Lower lobe of right lung (tissue), 2 donors: ENCODE results near the gene ZBTB33. TPM values are rescaled to one million over a fixed set of nuclear protein-coding genes. Genes with fewer than 3 reads are reported as not detected.
A peak's percentile ranks its signal among the peaks of the same experiment; 100 is the strongest.

Experiments used
- ATAC-seq, 2 donors: fragments of 200-7000 bp; cut with Tn5 transposase; one replicate each; pipeline ENCODE4 v1.9.1; 2020 to 2022; ENCODE audit warnings: mild to moderate bottlenecking in 2 of 2, moderate library complexity in 2 of 2
- DNase-seq: peaks from one replicate; pipeline ENCODE4 v3.0.0-alpha.2; 2020
- H3K27ac ChIP-seq: fragments of 200-600 bp; one replicate; pipeline ENCODE4 v1.8.0; 2022
- H3K27me3 ChIP-seq: fragments of 200-600 bp; one replicate; pipeline ENCODE4 v1.8.0; 2022; ENCODE audit warnings: low read depth
- H3K36me3 ChIP-seq: fragments of 200-600 bp; one replicate; pipeline ENCODE4 v1.8.0; 2022; ENCODE audit warnings: mild to moderate bottlenecking
- H3K4me1 ChIP-seq: fragments of 200-600 bp; one replicate; pipeline ENCODE4 v1.8.0; 2022
- H3K4me3 ChIP-seq: fragments of 200-600 bp; one replicate; pipeline ENCODE4 v1.8.0; 2022; ENCODE audit warnings: mild to moderate bottlenecking
- H3K9me3 ChIP-seq: fragments of 200-600 bp; one replicate; pipeline ENCODE4 v1.8.0; 2022
- intact Hi-C: fragments of 100-400 bp; cut with DNase I; formaldehyde crosslinking; loops from one replicate; pipeline ENCODE4 v1.11.0; 2022
- total RNA-seq: library from RNA; stranded (reverse); fragmentation: NEBNext Ultra II Directional; extraction: Animal tissue kit (Norgen Biotek cat#: 25700); gene quantifications from one replicate; pipeline ENCODE4 v1.2.1, GENCODE V29; 2021
- TF ChIP-seq, protein P1 (sequence below): fragments of 200-600 bp; IDR thresholded peaks from one replicate; pipeline ENCODE4 v1.8.0; 2022; ENCODE audit warnings: antibody characterized with exemption, mild to moderate bottlenecking
- donor health status: DM: no; HTN: yes; CAD: no; lungs with severe emphysema.

Gene ZBTB33
- total RNA-seq, 1 donor from 2014 or later, result 21.4 TPM

- intact Hi-C loops, result no loop called here
- Histone ChIP-seq H3K36me3 (no peaks in the 10 kb centered on the region), H3K27me3 (no peaks in the 10 kb centered on the region), H3K9me3 (no peaks in the 10 kb centered on the region), H3K4me1 (no peaks in the 10 kb centered on the region), H3K27ac (no peak overlapping the region), H3K4me3 (no peak overlapping the region)
- ATAC-seq (no peak), DNase-seq (no peak)
- TF ChIP-seq, protein P1, sequence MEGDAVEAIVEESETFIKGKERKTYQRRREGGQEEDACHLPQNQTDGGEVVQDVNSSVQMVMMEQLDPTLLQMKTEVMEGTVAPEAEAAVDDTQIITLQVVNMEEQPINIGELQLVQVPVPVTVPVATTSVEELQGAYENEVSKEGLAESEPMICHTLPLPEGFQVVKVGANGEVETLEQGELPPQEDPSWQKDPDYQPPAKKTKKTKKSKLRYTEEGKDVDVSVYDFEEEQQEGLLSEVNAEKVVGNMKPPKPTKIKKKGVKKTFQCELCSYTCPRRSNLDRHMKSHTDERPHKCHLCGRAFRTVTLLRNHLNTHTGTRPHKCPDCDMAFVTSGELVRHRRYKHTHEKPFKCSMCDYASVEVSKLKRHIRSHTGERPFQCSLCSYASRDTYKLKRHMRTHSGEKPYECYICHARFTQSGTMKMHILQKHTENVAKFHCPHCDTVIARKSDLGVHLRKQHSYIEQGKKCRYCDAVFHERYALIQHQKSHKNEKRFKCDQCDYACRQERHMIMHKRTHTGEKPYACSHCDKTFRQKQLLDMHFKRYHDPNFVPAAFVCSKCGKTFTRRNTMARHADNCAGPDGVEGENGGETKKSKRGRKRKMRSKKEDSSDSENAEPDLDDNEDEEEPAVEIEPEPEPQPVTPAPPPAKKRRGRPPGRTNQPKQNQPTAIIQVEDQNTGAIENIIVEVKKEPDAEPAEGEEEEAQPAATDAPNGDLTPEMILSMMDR, result no peak
These were observed 39.5 kb downstream of the ZBTB33 start for GRCh38 chrX:120290107-120290506.

DNA sequence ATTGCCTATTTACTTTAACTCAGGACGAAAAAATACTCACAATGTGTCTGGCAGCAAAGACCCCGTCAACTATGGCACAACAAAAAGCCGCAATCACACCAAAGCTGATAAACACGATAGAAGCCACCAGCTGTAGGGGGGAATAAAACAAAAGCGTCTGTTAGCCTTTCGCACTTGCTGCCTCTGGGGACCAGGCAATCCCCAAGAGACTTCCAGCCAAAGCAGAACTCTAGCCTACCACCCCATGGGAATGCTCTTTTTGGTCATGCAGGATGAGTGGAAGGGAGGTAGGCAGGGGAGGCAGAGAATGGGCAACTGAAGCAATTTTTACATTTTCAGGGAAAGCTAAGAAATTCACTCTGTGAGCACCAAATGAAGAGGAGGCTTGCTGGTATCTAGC lies 40.6 kb downstream of the ZBTB33 start:
- ATAC-seq (no peak), DNase-seq (no peak)
- no peaks in the 10 kb centered on the region for H3K36me3 ChIP-seq
- no peaks in the 10 kb centered on the region for H3K4me1 ChIP-seq
- H3K27me3 ChIP-seq, result no peaks in the 10 kb centered on the region
- H3K27ac ChIP-seq, result no peak overlapping the region
- intact Hi-C loops, result no loop called here
- TF ChIP-seq, protein P1, result no peak
- no peaks in the 10 kb centered on the region for H3K9me3 ChIP-seq
- no peak overlapping the region for H3K4me3 ChIP-seq

DNA sequence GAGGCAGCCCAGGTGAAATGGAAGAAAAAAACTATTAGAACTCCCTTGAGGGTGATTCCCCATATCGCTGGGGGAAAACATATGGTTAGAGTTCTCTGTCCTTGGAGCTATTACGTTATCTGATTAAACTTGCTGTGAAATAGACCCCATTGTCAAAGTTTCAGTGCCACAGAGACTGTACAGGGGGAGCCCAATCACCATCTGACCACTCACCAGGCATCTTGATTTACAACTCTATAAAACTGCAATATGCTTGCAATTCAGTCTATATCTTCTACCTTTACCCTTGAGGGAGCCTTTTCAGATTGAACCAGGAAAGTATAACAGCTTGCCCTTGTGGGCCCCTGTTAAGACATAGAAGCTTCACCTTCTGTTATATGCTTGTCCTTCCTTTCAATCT lies 42.4 kb downstream of the ZBTB33 start:
- no peak for ATAC-seq
- no peak for DNase-seq
- no peaks in the 10 kb centered on the region for H3K4me1 ChIP-seq
- no peaks in the 10 kb centered on the region for H3K27me3 ChIP-seq
- no peaks in the 10 kb centered on the region for H3K36me3 ChIP-seq
- no peak overlapping the region for H3K27ac ChIP-seq
- no peaks in the 10 kb centered on the region for H3K9me3 ChIP-seq
- H3K4me3 ChIP-seq, result no peak overlapping the region
- intact Hi-C loops, result no loop called here
- TF ChIP-seq, protein P1, result no peak

DNA sequence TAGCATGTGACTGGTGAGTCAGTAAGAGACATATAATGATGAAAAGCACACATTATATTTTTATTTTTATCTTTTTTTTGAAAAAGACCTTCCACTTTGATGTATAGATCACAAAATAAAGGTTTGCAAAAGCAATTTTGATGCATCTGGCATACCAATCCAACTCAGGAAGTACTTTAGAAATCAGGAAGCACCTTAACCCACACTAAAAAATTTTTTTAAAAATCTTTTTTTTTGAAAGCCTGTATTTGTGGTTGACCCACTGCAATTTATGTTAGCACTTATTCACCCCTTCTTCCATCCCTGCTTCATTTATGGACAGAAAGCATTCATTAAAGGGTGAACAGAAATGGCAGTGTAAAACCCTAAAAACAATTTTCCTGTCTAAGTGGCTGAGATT lies 44.0 kb downstream of the ZBTB33 start:
- Histone ChIP-seq H3K9me3 (no peaks in the 10 kb centered on the region), H3K36me3 (no peaks in the 10 kb centered on the region), H3K4me1 (no peaks in the 10 kb centered on the region), H3K4me3 (no peak overlapping the region), H3K27ac (no peak overlapping the region), H3K27me3 (no peaks in the 10 kb centered on the region)
- ATAC-seq (no peak), DNase-seq (no peak)
- TF ChIP-seq, protein P1, result no peak
- intact Hi-C loops, result no loop called here

DNA sequence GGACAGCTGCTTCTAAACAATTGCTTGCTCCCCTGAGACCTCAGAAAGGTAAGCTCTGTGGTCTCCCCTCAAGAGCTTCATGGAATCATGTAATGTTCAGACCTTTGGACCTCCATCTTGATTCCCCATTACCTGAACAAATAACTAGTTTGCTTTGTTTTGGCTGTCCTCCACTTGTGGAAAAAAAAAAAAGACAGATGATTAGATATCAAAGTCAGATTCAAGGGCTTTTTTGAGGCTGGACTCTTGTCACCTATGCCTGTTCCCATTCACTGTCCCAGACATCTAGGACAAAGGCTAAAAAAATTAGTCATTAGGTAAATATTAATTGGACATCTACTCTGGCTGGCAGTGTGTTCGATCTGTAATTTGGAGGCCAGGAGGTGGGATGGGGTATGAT lies 47.3 kb downstream of the ZBTB33 start:
- intact Hi-C loops, result no loop called here
- Histone ChIP-seq H3K9me3 (no peaks in the 10 kb centered on the region), H3K27ac (no peak overlapping the region), H3K36me3 (no peaks in the 10 kb centered on the region), H3K4me1 (no peaks in the 10 kb centered on the region), H3K27me3 (no peaks in the 10 kb centered on the region), H3K4me3 (no peak overlapping the region)
- DNase-seq (no peak), ATAC-seq (no peak)
- TF ChIP-seq, protein P1, result no peak

- H3K9me3 ChIP-seq, result no peaks in the 10 kb centered on the region
- no peak overlapping the region for H3K4me3 ChIP-seq
- no peaks in the 10 kb centered on the region for H3K36me3 ChIP-seq
- intact Hi-C loops, result no loop called here
- peaks cover 6% of the 10 kb centered on the region for H3K27me3 ChIP-seq
- no peak for DNase-seq
- no peaks in the 10 kb centered on the region for H3K4me1 ChIP-seq
- TF ChIP-seq, protein P1, result no peak
- ATAC-seq, result peak in 1 of 2 donors; percentile 65
- H3K27ac ChIP-seq, result no peak overlapping the region
These were observed 49.3 kb downstream of the ZBTB33 start for GRCh38 chrX:120299928-120300327.
